ENCODE results near the gene RACGAP1.

The RACGAP1 gene

DNA sequence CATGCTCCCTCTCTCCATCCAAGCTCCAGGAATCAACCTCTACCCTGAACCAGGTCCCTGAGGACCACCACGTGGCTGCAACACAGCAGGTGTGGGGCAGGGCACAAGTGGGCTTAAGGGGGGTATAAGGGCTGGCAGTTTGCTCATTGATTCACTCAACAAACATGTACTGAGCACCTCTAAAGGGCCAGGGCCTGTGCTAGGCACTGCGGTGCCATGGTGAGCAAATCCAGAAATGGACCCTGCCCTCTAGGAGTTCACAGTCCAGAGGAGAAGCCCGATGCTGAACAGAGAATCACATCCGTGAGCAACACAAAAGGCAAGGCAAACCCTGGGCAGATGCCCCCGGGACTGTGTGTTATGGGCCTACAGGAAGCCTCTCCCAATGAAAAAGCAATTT lies 81.2 kb downstream of the RACGAP1 start:
- DNase-seq (ENCODE audit: low read depth, low spot score) = no peak
- H3K4me3 ChIP-seq (ENCODE audit: low read depth, low read length) = no peak overlapping the region
- TF ChIP-seq, protein P1, sequence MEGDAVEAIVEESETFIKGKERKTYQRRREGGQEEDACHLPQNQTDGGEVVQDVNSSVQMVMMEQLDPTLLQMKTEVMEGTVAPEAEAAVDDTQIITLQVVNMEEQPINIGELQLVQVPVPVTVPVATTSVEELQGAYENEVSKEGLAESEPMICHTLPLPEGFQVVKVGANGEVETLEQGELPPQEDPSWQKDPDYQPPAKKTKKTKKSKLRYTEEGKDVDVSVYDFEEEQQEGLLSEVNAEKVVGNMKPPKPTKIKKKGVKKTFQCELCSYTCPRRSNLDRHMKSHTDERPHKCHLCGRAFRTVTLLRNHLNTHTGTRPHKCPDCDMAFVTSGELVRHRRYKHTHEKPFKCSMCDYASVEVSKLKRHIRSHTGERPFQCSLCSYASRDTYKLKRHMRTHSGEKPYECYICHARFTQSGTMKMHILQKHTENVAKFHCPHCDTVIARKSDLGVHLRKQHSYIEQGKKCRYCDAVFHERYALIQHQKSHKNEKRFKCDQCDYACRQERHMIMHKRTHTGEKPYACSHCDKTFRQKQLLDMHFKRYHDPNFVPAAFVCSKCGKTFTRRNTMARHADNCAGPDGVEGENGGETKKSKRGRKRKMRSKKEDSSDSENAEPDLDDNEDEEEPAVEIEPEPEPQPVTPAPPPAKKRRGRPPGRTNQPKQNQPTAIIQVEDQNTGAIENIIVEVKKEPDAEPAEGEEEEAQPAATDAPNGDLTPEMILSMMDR (IDR thresholded peaks at IDR 0.05; ENCODE audit: low read depth, low read length) = no peak
- in situ Hi-C loops (cut with HindIII; ENCODE audit: low sequenced_read_pairs) = no loop called here

DNA sequence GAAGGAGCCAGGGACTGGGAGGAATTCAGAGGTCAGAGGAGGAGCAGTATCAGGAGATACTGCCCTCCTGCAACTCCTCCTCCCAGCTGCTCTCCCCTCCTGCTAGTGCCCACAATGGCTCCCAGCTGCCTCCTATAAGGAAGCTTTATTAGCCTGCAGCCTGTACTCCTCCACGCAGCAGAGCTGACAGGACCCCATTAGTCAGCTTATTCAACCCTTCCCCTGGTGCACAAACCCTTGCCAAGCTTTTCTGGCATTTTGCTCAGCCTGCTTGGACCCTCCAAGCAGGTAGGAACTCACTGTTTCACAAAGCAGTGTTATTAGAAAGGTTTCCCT lies 81.7 kb downstream of the RACGAP1 start:
- no peak overlapping the region for H3K4me3 ChIP-seq (ENCODE audit: low read depth, low read length)
- TF ChIP-seq, protein P1 (IDR thresholded peaks at IDR 0.05; ENCODE audit: low read depth, low read length) = no peak
- in situ Hi-C loops (cut with HindIII; ENCODE audit: low sequenced_read_pairs) = no loop called here
- no peak for DNase-seq (ENCODE audit: low read depth, low spot score)

DNA sequence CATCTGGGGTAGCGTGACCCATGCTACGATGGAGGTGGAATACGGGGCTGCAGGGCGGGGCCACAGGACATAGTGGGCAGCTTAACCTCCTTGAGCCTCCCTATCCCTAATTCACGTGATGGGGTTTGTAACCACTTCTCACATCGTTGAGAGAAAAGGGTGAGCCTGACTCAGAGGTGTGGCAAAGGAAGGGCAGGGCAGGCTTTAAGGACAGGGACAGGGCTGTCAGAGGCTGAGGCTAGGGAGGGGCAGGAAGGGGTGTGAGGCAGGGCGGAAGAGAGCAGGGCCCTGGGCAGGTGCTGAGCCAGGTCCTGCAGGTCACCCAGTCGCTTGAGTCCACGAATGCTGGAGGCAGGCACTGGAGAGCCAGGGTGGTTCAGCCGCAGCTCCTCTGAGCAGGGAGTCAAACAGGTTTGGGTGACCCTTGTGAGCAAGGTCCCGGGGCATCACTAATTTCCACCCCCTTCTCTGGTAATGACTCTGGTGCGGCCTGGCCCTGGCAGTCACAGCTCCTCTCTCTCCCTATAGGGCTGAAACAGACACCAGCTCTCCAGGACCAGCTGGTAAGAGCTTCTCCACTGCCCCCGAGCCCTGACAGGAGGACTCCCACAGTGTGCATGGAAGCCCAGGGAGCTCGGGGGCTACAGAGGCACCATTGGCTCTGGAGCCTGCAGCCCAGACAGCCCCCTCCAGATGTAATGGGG lies 82.2 kb downstream of the RACGAP1 start:
- DNase-seq (ENCODE audit: low read depth, low spot score) = no peak
- in situ Hi-C loops (cut with HindIII; ENCODE audit: low sequenced_read_pairs) = no loop called here
- TF ChIP-seq, protein P1 (IDR thresholded peaks at IDR 0.05; ENCODE audit: low read depth, low read length) = no peak
- no peak overlapping the region for H3K4me3 ChIP-seq (ENCODE audit: low read depth, low read length)

DNA sequence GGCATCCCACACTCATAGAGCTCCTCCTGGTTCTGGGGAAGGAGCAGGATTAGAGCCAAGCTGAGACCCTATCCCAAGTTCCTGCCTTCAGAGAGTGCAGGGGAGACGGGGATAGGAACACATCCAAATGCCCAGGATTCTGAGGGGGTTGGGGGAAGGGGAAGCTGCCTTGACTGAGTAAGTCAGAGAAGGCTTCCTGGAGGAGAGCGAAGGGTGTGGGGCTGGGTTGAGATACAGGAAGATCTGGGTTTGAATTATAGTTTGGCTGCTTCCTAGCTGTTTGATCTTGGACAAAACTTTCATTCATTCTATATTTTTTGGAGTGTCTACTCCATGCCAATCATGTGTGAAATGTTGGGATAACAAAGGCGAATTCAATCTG lies 82.8 kb downstream of the RACGAP1 start:
- TF ChIP-seq, protein P1 (IDR thresholded peaks at IDR 0.05; ENCODE audit: low read depth, low read length) = no peak
- H3K4me3 ChIP-seq (ENCODE audit: low read depth, low read length) = no peak overlapping the region
- no peak for DNase-seq (ENCODE audit: low read depth, low spot score)
- in situ Hi-C loops (cut with HindIII; ENCODE audit: low sequenced_read_pairs) = no loop called here

DNA sequence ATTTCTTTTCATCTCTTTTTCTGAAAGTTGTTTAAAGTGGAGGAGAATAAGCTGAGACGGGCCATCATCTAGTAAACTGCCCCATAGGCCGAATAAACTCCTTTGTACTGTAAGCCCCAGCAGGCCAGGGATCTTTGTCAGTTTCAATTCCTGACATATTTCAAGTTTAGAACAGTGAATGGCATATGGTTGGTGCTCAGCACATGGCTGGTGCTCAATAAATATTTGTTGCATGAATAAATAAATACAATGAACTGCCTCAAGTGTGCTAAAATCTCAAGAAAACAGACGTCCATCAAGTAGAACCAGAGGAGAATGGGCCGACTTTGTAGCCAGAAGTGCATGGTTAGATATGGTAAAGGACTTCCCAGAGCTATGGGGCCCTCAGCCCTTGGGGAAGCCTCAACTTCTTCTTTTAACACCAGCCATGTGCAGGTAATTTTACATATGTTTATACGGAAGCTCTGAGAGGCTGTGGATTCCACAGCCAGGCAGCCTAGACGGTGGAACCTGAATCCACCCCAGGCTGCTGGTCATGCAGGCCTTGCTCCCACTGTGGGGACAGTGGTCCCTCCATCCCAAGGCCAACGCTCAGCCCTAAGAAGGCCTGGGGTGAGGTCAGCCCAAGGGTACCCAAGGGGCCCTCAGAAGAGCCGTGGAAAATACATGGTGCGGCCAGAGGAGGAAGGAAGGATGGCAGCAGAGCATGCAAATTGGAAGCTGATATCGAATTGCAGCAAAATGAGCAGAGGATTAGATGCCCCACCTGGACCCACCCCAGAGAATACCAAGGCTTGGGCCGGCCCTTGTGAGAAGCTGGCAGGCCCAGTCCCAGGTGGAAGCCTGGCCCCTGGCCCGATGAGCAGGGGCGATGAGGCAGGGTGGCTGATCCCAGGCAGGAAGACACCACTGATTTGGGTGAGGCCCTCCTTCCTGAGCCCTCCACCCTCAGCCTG lies 83.5 kb downstream of the RACGAP1 start:
- in situ Hi-C loops (cut with HindIII; ENCODE audit: low sequenced_read_pairs) = no loop called here
- TF ChIP-seq, protein P1 (IDR thresholded peaks at IDR 0.05; ENCODE audit: low read depth, low read length) = no peak
- DNase-seq (ENCODE audit: low read depth, low spot score) = no peak
- H3K4me3 ChIP-seq (ENCODE audit: low read depth, low read length) = no peak overlapping the region

DNA sequence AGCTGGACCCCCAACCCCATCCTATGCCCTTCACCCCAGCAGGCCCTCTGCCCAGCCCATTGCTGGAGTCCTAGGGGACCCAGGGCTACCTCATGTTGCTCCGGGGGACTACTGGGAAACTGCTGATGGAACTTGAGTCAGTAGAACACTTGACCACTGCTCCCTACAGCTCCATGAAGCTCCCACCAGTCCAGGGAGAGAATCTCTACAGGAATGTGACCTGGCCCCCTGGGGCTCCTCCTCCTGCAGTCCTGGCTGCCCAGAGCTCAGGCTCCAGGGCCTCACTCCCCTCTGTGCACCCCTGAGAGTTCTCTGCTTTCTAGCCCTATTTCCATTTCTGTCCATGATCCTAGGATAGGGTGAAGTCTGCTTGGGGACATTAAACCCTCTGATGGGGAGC lies 85.6 kb downstream of the RACGAP1 start:
- TF ChIP-seq, protein P1 (IDR thresholded peaks at IDR 0.05; ENCODE audit: low read depth, low read length) = no peak
- in situ Hi-C loops (cut with HindIII; ENCODE audit: low sequenced_read_pairs) = no loop called here
- H3K4me3 ChIP-seq (ENCODE audit: low read depth, low read length) = no peak overlapping the region
- DNase-seq (ENCODE audit: low read depth, low spot score) = no peak
